ENCODE measurements around the gene ZC2HC1C. TPM values are rescaled to one million over a fixed set of nuclear protein-coding genes. Genes with fewer than 3 reads are reported as not detected.

The ZC2HC1C gene
- total RNA-seq, 1 donor from 2014 or later: 1.0 TPM

- Mint-ChIP-seq H3K27me3 (ENCODE audit: unreplicated experiment) (no peaks in the 10 kb centered on the region), H3K4me1 (ENCODE audit: unreplicated experiment) (peaks cover 13% of the 10 kb centered on the region), H3K36me3 (ENCODE audit: unreplicated experiment) (peaks cover 16% of the 10 kb centered on the region), H3K27ac (ENCODE audit: unreplicated experiment) (no peak overlapping the region), H3K9me3 (ENCODE audit: unreplicated experiment) (peaks cover 2% of the 10 kb centered on the region), H3K4me3 (ENCODE audit: unreplicated experiment) (no peak overlapping the region)
- DNase-seq (ENCODE audit: extremely low spot score, unreplicated experiment): no peak
- no peak for TF ChIP-seq CTCF (IDR thresholded peaks at IDR 0.05)
Observed at GRCh38 chr14:75042035-75042434, 27.4 kb upstream of the ZC2HC1C start.

- Mint-ChIP-seq H3K9me3 (ENCODE audit: unreplicated experiment) (peaks cover 6% of the 10 kb centered on the region), H3K4me1 (ENCODE audit: unreplicated experiment) (peaks cover 13% of the 10 kb centered on the region)
Observed at GRCh38 chr14:75044322-75044721, 25.1 kb upstream of the ZC2HC1C start.

GRCh38 chr14:75044752-75045151 is 24.7 kb upstream of the ZC2HC1C start:
- Mint-ChIP-seq H3K27ac (ENCODE audit: unreplicated experiment) (no peak overlapping the region), H3K4me1 (ENCODE audit: unreplicated experiment) (peaks cover 14% of the 10 kb centered on the region), H3K36me3 (ENCODE audit: unreplicated experiment) (peaks cover 24% of the 10 kb centered on the region), H3K27me3 (ENCODE audit: unreplicated experiment) (no peaks in the 10 kb centered on the region), H3K4me3 (ENCODE audit: unreplicated experiment) (no peak overlapping the region), H3K9me3 (ENCODE audit: unreplicated experiment) (peaks cover 6% of the 10 kb centered on the region)
- no peak for TF ChIP-seq CTCF (IDR thresholded peaks at IDR 0.05)
- DNase-seq (ENCODE audit: extremely low spot score, unreplicated experiment): no peak

More at GRCh38 chr14:75044322-75044721, 25.1 kb upstream of the ZC2HC1C start:
- H3K4me3 Mint-ChIP-seq (ENCODE audit: unreplicated experiment): no peak overlapping the region
- H3K27me3 Mint-ChIP-seq (ENCODE audit: unreplicated experiment): no peaks in the 10 kb centered on the region
- DNase-seq (ENCODE audit: extremely low spot score, unreplicated experiment): no peak
- no peak for TF ChIP-seq CTCF (IDR thresholded peaks at IDR 0.05)
- no peak overlapping the region for H3K27ac Mint-ChIP-seq (ENCODE audit: unreplicated experiment)
- H3K36me3 Mint-ChIP-seq (ENCODE audit: unreplicated experiment): peaks cover 23% of the 10 kb centered on the region

- no peak for TF ChIP-seq CTCF (IDR thresholded peaks at IDR 0.05)
- Mint-ChIP-seq H3K36me3 (ENCODE audit: unreplicated experiment) (peaks cover 24% of the 10 kb centered on the region), H3K4me1 (ENCODE audit: unreplicated experiment) (peaks cover 25% of the 10 kb centered on the region), H3K4me3 (ENCODE audit: unreplicated experiment) (no peak overlapping the region), H3K9me3 (ENCODE audit: unreplicated experiment) (peaks cover 6% of the 10 kb centered on the region), H3K27me3 (ENCODE audit: unreplicated experiment) (no peaks in the 10 kb centered on the region), H3K27ac (ENCODE audit: unreplicated experiment) (no peak overlapping the region)
- DNase-seq (ENCODE audit: extremely low spot score, unreplicated experiment): no peak
Observed at GRCh38 chr14:75046275-75046674, 23.2 kb upstream of the ZC2HC1C start.

- no peak for DNase-seq (ENCODE audit: extremely low spot score, unreplicated experiment)
- no peak for TF ChIP-seq CTCF (IDR thresholded peaks at IDR 0.05)
- Mint-ChIP-seq H3K4me1 (ENCODE audit: unreplicated experiment) (peaks cover 27% of the 10 kb centered on the region), H3K4me3 (ENCODE audit: unreplicated experiment) (no peak overlapping the region), H3K27ac (ENCODE audit: unreplicated experiment) (no peak overlapping the region), H3K27me3 (ENCODE audit: unreplicated experiment) (no peaks in the 10 kb centered on the region), H3K36me3 (ENCODE audit: unreplicated experiment) (peaks cover 24% of the 10 kb centered on the region), H3K9me3 (ENCODE audit: unreplicated experiment) (peaks cover 6% of the 10 kb centered on the region)
Observed at GRCh38 chr14:75046899-75047298, 22.5 kb upstream of the ZC2HC1C start.

All from osteocyte (in vitro differentiated cells).